Neural progenitor cell (in vitro differentiated cells): ENCODE data around the gene MAML3. TPM values are rescaled to one million over a fixed set of nuclear protein-coding genes. Genes with fewer than 3 reads are reported as not detected.

Source experiments
- DNase-seq: peaks from one replicate; pipeline ENCODE4 v3.0.0-alpha.2; 2016; ENCODE audit warnings: low spot score
- H2AFZ ChIP-seq: fragments of 200-600 bp; sonication (generic); replicated peaks from 2 replicates; pipeline ENCODE4 v1.6.1; 2016; ENCODE audit warnings: antibody characterized with exemption
- H3F3A ChIP-seq: fragments of 200-600 bp; sonication (generic); 2 replicates; pipeline ENCODE4 v1.6.1; 2016; ENCODE audit warnings: antibody characterized with exemption, low read depth
- H3K27ac ChIP-seq: fragments of 200-600 bp; sonication (generic); 2 replicates; pipeline ENCODE4 v1.5.1; 2016; ENCODE audit warnings: mild to moderate bottlenecking
- H3K27me3 ChIP-seq: fragments of 200-600 bp; sonication (generic); 2 replicates; pipeline ENCODE4 v1.6.1; 2016; ENCODE audit warnings: mild to moderate bottlenecking, moderate library complexity
- H3K36me3 ChIP-seq: fragments of 200-600 bp; sonication (generic); 2 replicates; pipeline ENCODE4 v1.5.1; 2016
- H3K4me1 ChIP-seq: fragments of 200-600 bp; sonication (generic); 2 replicates; pipeline ENCODE4 v1.6.1; 2016; ENCODE audit warnings: mixed run types
- H3K4me2 ChIP-seq: fragments of 200-600 bp; sonication (generic); 2 replicates; pipeline ENCODE4 v1.6.1; 2016
- H3K4me3 ChIP-seq: fragments of 200-600 bp; sonication (generic); 2 replicates; pipeline ENCODE4 v1.5.1; 2016
- H3K79me2 ChIP-seq: fragments of 200-600 bp; sonication (generic); 2 replicates; pipeline ENCODE4 v1.6.1; 2016; ENCODE audit warnings: low read depth
- H3K9ac ChIP-seq: fragments of 200-600 bp; sonication (generic); 2 replicates; pipeline ENCODE4 v1.6.1; 2016
- H3K9me3 ChIP-seq: fragments of 200-600 bp; sonication (generic); 2 replicates; pipeline ENCODE4 v1.5.1; 2016; ENCODE audit warnings: low read depth
- H4K20me1 ChIP-seq: fragments of 200-600 bp; sonication (generic); 2 replicates; pipeline ENCODE4 v1.6.1; 2016; ENCODE audit warnings: low read depth
- H3K27ac Mint-ChIP-seq: 3 replicates; pipeline ENCODE4 v1.8.0; 2021; ENCODE audit warnings: mixed read lengths
- H3K27me3 Mint-ChIP-seq: 2 replicates; pipeline ENCODE4 v1.8.0; 2022; ENCODE audit warnings: low read depth, mild to moderate bottlenecking, inconsistent platforms, moderate library complexity, mixed read lengths; ENCODE audit not compliant: insufficient read depth
- H3K36me3 Mint-ChIP-seq: 3 replicates; pipeline ENCODE4 v1.8.0; 2021; ENCODE audit warnings: mixed read lengths
- H3K4me1 Mint-ChIP-seq: 3 replicates; pipeline ENCODE4 v1.8.0; 2021; ENCODE audit warnings: mixed read lengths
- H3K4me3 Mint-ChIP-seq: 3 replicates; pipeline ENCODE4 v1.8.0; 2021; ENCODE audit warnings: mild to moderate bottlenecking, moderate library complexity, mixed read lengths
- H3K9me3 Mint-ChIP-seq: 3 replicates; pipeline ENCODE4 v1.8.0; 2020; ENCODE audit warnings: mixed read lengths
- CTCF ChIP-seq: fragments of 200-600 bp; sonication (generic); IDR thresholded peaks from 2 replicates; pipeline ENCODE4 v1.5.1; 2017; ENCODE audit warnings: antibody characterized with exemption, mild to moderate bottlenecking
- EZH2 ChIP-seq: fragments of 200-600 bp; sonication (generic); IDR thresholded peaks from 2 replicates; pipeline ENCODE4 v1.6.1; 2017; ENCODE audit warnings: antibody characterized with exemption, mild to moderate bottlenecking, moderate library complexity
- EZH2phosphoT487 ChIP-seq: fragments of 200-600 bp; sonication (generic); IDR thresholded peaks from 2 replicates; pipeline ENCODE4 v1.6.1; 2017; ENCODE audit warnings: antibody characterized with exemption
- total RNA-seq: library from RNA; depleted of rRNA; stranded (reverse); fragments of >200 nt; gene quantifications from 2 replicates; pipeline ENCODE4 v1.2.3, GENCODE V29; 2015; ENCODE audit warnings: low replicate concordance

The MAML3 gene
- total RNA-seq, 1 donor from 2014 or later = 14.4 TPM

DNA sequence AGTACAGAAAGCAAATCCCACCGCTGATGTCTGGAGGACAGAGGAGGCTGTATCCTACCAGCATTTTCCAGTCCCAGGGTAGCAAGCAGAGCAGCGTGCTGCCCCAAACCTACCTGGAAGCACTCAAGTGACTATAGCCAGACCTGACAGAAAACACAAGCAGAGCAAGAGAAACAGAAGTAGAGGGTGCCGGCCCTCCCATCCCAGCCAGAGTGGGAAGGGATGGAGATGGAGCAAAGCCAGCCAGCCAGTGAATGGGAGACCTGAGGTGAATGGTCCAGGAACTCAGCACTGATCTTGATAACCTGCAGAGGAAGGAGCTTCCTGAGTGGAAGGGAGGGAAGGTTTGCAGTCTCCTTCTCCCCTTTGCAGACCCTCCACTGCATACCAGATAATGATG is 185.2 kb downstream of the MAML3 start:
- peaks cover 13% of the 10 kb centered on the region for H3K4me1 ChIP-seq
- H3K36me3 ChIP-seq = no peaks in the 10 kb centered on the region
- H3K27me3 ChIP-seq = peaks cover 53% of the 10 kb centered on the region
- H3K4me1 Mint-ChIP-seq = peaks cover 39% of the 10 kb centered on the region
- H3K9me3 ChIP-seq = no peaks in the 10 kb centered on the region
- no peak overlapping the region for H3K4me3 ChIP-seq
- TF ChIP-seq EZH2 (no peak), EZH2phosphoT487 (no peak), CTCF (no peak)
- peaks cover 4% of the 10 kb centered on the region for H3F3A ChIP-seq
- H3K4me3 Mint-ChIP-seq = no peak overlapping the region
- no peak overlapping the region for H3K4me2 ChIP-seq
- H2AFZ ChIP-seq = no peak overlapping the region
- H3K36me3 Mint-ChIP-seq = no peaks in the 10 kb centered on the region
- peaks cover 20% of the 10 kb centered on the region for H4K20me1 ChIP-seq
- no peak overlapping the region for H3K27ac ChIP-seq
- H3K79me2 ChIP-seq = no peaks in the 10 kb centered on the region
- H3K9ac ChIP-seq = no peak overlapping the region
- H3K27me3 Mint-ChIP-seq = peaks cover 2% of the 10 kb centered on the region
- no peaks in the 10 kb centered on the region for H3K9me3 Mint-ChIP-seq
- no peak for DNase-seq
- no peak overlapping the region for H3K27ac Mint-ChIP-seq

DNA sequence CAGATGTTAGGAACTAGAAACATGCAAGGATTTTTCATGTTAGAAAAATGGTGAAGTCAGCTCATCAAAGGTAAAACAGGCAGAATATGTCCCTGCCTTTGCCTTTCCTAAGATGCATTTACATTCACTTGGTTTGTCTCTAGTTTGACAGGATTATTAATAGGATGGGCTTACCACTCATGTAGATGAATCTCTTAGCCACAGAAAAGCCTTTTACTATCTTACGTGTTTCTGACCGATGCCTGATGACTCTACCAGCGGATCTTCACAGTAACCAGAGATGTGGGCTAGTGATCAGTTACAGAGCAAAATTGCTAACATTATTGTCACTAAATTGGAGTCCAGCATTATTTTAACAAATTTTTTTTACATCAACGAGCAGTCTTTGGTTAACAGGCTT is 187.6 kb downstream of the MAML3 start:
- Histone ChIP-seq H3K9ac (no peak overlapping the region), H3K4me1 (peaks cover 3% of the 10 kb centered on the region), H3K27ac (no peak overlapping the region), H3K4me3 (no peak overlapping the region), H3F3A (no peaks in the 10 kb centered on the region), H3K36me3 (no peaks in the 10 kb centered on the region), H3K79me2 (no peaks in the 10 kb centered on the region), H3K9me3 (no peaks in the 10 kb centered on the region), H3K4me2 (no peak overlapping the region), H2AFZ (no peak overlapping the region), H3K27me3 (peaks cover 28% of the 10 kb centered on the region), H4K20me1 (peaks cover 7% of the 10 kb centered on the region)
- Mint-ChIP-seq H3K9me3 (no peaks in the 10 kb centered on the region), H3K36me3 (no peaks in the 10 kb centered on the region), H3K4me3 (no peak overlapping the region), H3K27me3 (peaks cover 2% of the 10 kb centered on the region), H3K4me1 (peaks cover 27% of the 10 kb centered on the region), H3K27ac (no peak overlapping the region)
- DNase-seq = no peak
- TF ChIP-seq EZH2phosphoT487 = no peak
- no peak for TF ChIP-seq CTCF
- TF ChIP-seq EZH2 = no peak

- H3F3A ChIP-seq = no peaks in the 10 kb centered on the region
- no peak overlapping the region for H3K4me2 ChIP-seq
- no peak overlapping the region for H3K4me3 ChIP-seq
- no peak overlapping the region for H3K27ac ChIP-seq
- peaks cover 3% of the 10 kb centered on the region for H3K4me1 ChIP-seq
- peaks cover 7% of the 10 kb centered on the region for H4K20me1 ChIP-seq
- H3K36me3 ChIP-seq = no peaks in the 10 kb centered on the region
- no peak overlapping the region for H2AFZ ChIP-seq
- H3K79me2 ChIP-seq = no peaks in the 10 kb centered on the region
- H3K27me3 ChIP-seq = peaks cover 22% of the 10 kb centered on the region
- H3K4me3 Mint-ChIP-seq = no peak overlapping the region
- no peaks in the 10 kb centered on the region for H3K36me3 Mint-ChIP-seq
- peaks cover 2% of the 10 kb centered on the region for H3K27me3 Mint-ChIP-seq
- H3K9me3 Mint-ChIP-seq = no peaks in the 10 kb centered on the region
- H3K4me1 Mint-ChIP-seq = peaks cover 27% of the 10 kb centered on the region
- H3K9me3 ChIP-seq = no peaks in the 10 kb centered on the region
- H3K27ac Mint-ChIP-seq = no peak overlapping the region
- TF ChIP-seq CTCF = no peak
- TF ChIP-seq EZH2phosphoT487 = no peak
- no peak for TF ChIP-seq EZH2
- no peak for DNase-seq
- no peak overlapping the region for H3K9ac ChIP-seq
Measured at GRCh38 chr4:139965789-139966188, 188.2 kb downstream of the MAML3 start.
